Measurements from ENCODE around the gene METTL1. TPM values are rescaled to one million over a fixed set of nuclear protein-coding genes. Genes with fewer than 3 reads are reported as not detected.

Gene METTL1
- polyA plus RNA-seq, 4 donors, result 2.2 to 21.9 (median 11.6) TPM

GRCh38 chr12:57770734-57771133 is 1.2 kb downstream of the METTL1 start:
- H3K27me3 ChIP-seq (ENCODE audit: control insufficient read depth in 3 of 3, insufficient read depth in 3 of 3, low read length in 3 of 3), result peaks cover 3 to 20% (median 3%) of the 10 kb centered on the region in 3 donors
- FAIRE-seq (no peak), DNase-seq (no peak)
- H3K27ac ChIP-seq (ENCODE audit: low read depth in 1 of 3, low read length in 2 of 3), result no peak overlapping the region
- H3K4me3 ChIP-seq (ENCODE audit: low read depth in 1 of 3, low read length in 3 of 3), result no peak overlapping the region
- peaks cover 0 to 23% (median 0%) of the 10 kb centered on the region in 3 donors for H3K36me3 ChIP-seq (ENCODE audit: control insufficient read depth in 3 of 3, insufficient read depth in 2 of 3, low read depth in 1 of 3, low read length in 3 of 3)
- WGBS, 3 donors, result 78 to 86% (median 85%) methylated on average over 4 of the region's 4 CpGs
- H3K9me3 ChIP-seq (ENCODE audit: control insufficient read depth in 2 of 2, insufficient read depth in 1 of 2, low read depth in 1 of 2, low read length in 1 of 2), result no peaks in the 10 kb centered on the region
- H3K4me1 ChIP-seq (ENCODE audit: control insufficient read depth in 3 of 3, insufficient read depth in 2 of 3, low read depth in 1 of 3, low read length in 2 of 3), result peaks cover 0 to 26% (median 9%) of the 10 kb centered on the region in 3 donors

- no peak overlapping the region for H3K27ac ChIP-seq (ENCODE audit: low read depth in 1 of 3, low read length in 2 of 3)
- no peaks in the 10 kb centered on the region for H3K9me3 ChIP-seq (ENCODE audit: control insufficient read depth in 2 of 2, insufficient read depth in 1 of 2, low read depth in 1 of 2, low read length in 1 of 2)
- H3K4me1 ChIP-seq (ENCODE audit: control insufficient read depth in 3 of 3, insufficient read depth in 2 of 3, low read depth in 1 of 3, low read length in 2 of 3), result peaks cover 2 to 35% (median 9%) of the 10 kb centered on the region in 3 donors
- FAIRE-seq (no peak), DNase-seq (no peak)
- peaks cover 0 to 23% (median 0%) of the 10 kb centered on the region in 3 donors for H3K36me3 ChIP-seq (ENCODE audit: control insufficient read depth in 3 of 3, insufficient read depth in 2 of 3, low read depth in 1 of 3, low read length in 3 of 3)
- H3K27me3 ChIP-seq (ENCODE audit: control insufficient read depth in 3 of 3, insufficient read depth in 3 of 3, low read length in 3 of 3), result peaks cover 3 to 32% (median 3%) of the 10 kb centered on the region in 3 donors
- 97 to 99% (median 98%) methylated on average over 11 of the region's 11 CpGs for WGBS, 3 donors
- no peak overlapping the region for H3K4me3 ChIP-seq (ENCODE audit: low read depth in 1 of 3, low read length in 3 of 3)
Measured at GRCh38 chr12:57769594-57769993, 2.3 kb downstream of the METTL1 start.

DNA sequence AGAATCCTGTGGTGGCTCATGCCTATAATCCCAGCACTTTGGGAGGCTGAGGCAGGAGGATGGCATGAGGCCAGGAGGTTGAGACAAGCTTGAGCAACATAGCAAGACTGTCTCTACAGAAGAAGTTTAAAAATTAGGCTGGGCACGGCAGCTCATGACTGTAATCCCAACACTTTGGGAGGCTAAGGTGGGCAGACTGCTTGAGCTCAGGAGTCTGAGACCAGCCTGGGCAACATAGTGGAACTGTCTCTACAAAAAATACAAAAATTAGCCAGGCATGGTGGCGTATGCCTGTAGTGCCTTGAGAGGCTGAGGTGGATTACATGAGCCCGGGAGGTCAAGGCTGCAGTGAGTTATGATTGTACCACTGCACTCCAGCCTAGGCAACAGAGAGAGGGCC is 4.0 kb downstream of the METTL1 start:
- Histone ChIP-seq H3K4me1 (ENCODE audit: control insufficient read depth in 3 of 3, insufficient read depth in 2 of 3, low read depth in 1 of 3, low read length in 2 of 3) (peaks cover 2 to 40% (median 9%) of the 10 kb centered on the region in 3 donors), H3K9me3 (ENCODE audit: control insufficient read depth in 2 of 2, insufficient read depth in 1 of 2, low read depth in 1 of 2, low read length in 1 of 2) (no peaks in the 10 kb centered on the region), H3K27ac (ENCODE audit: low read depth in 1 of 3, low read length in 2 of 3) (no peak overlapping the region), H3K27me3 (ENCODE audit: control insufficient read depth in 3 of 3, insufficient read depth in 3 of 3, low read length in 3 of 3) (peaks cover 3 to 45% (median 10%) of the 10 kb centered on the region in 3 donors), H3K36me3 (ENCODE audit: control insufficient read depth in 3 of 3, insufficient read depth in 2 of 3, low read depth in 1 of 3, low read length in 3 of 3) (peaks cover 0 to 23% (median 0%) of the 10 kb centered on the region in 3 donors), H3K4me3 (ENCODE audit: low read depth in 1 of 3, low read length in 3 of 3) (no peak overlapping the region)
- WGBS, 3 donors, result 92 to 93% (median 92%) methylated on average over 3 of the region's 3 CpGs
- FAIRE-seq, result no peak
- DNase-seq, result no peak

DNA sequence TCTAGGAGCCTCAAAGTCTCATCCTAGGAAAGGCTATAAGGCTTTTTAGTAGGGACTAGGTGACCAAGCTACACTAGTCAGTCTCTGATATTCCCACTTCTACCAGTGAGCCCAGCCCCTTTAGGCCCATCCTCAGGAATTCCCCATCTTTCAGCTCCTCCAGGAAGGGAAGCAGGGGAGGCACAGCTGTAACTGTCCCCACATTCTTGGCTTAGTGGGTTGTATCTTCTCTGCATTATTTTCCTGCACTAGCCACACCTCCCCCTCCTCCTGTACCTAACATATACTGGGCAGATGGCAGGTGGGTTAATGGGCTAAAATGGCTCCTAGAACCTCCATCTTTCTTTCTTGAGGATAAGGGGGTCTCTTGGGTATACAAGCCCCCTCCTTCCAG is 4.6 kb downstream of the METTL1 start:
- Histone ChIP-seq H3K27me3 (ENCODE audit: control insufficient read depth in 3 of 3, insufficient read depth in 3 of 3, low read length in 3 of 3) (peaks cover 3 to 45% (median 10%) of the 10 kb centered on the region in 3 donors), H3K4me3 (ENCODE audit: low read depth in 1 of 3, low read length in 3 of 3) (no peak overlapping the region), H3K9me3 (ENCODE audit: control insufficient read depth in 2 of 2, insufficient read depth in 1 of 2, low read depth in 1 of 2, low read length in 1 of 2) (no peaks in the 10 kb centered on the region), H3K4me1 (ENCODE audit: control insufficient read depth in 3 of 3, insufficient read depth in 2 of 3, low read depth in 1 of 3, low read length in 2 of 3) (peaks cover 2 to 40% (median 9%) of the 10 kb centered on the region in 3 donors), H3K27ac (ENCODE audit: low read depth in 1 of 3, low read length in 2 of 3) (no peak overlapping the region), H3K36me3 (ENCODE audit: control insufficient read depth in 3 of 3, insufficient read depth in 2 of 3, low read depth in 1 of 3, low read length in 3 of 3) (peaks cover 0 to 23% (median 0%) of the 10 kb centered on the region in 3 donors)
- no peak for FAIRE-seq
- DNase-seq, result no peak

DNA sequence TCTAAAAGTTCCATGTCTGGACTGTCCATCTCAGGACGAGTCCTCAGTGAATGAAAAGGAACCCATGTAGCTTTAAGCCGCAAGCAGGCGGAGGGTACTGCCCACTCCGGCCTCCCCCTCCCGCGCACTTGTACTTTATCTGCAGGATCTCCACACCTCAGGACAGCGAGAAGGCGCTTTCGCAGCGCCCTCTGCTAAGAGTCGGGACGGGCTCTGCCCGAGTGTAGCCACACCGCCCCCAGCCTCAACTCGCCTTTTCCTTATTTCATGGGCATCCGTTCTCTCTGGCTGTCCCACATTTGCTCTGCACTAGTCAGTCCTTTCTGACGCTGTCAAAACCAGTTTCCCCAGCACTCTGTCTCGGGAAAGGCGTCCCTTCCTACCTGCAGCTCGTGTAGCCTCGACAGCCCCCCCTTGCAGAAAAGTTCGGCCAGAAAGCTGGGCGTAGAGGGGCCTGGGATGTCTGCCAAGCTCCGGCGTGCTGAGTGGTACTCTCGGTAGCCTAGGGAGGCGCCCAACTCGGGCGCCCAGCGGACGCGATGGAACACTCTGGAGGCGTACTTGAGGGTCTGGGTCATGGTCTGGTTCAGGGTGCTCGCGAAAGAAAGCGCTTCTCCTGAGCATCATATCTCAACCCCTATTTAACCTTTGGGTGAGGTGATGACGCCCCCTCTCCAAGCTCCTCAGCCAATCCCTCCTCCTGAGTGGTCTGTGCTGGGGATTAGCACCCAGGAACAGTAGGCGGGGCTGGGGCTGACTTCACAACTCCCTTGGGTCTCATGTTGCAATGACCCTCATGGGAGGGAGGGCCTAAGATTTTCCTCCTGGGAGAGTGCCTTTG is 5.2 kb downstream of the METTL1 start, which contains the start of gene CYP27B1:
Gene CYP27B1, minus strand, starts transcription at position 615 of the 841 bp plus-strand sequence. Its CDS starts 37 bp downstream, at position 578.
- Histone ChIP-seq H3K4me3 (ENCODE audit: low read depth in 1 of 3, low read length in 3 of 3) (peak within 1 kb of the TSS in 2 of 3 donors; percentile 34 to 51), H3K27me3 (ENCODE audit: control insufficient read depth in 3 of 3, insufficient read depth in 3 of 3, low read length in 3 of 3) (peaks cover 3 to 45% (median 10%) of the 10 kb centered on the region in 3 donors), H3K27ac (ENCODE audit: low read depth in 1 of 3, low read length in 2 of 3) (no peak within 1 kb of the TSS), H3K4me1 (ENCODE audit: control insufficient read depth in 3 of 3, insufficient read depth in 2 of 3, low read depth in 1 of 3, low read length in 2 of 3) (peaks cover 2 to 40% (median 9%) of the 10 kb centered on the region in 3 donors), H3K36me3 (ENCODE audit: control insufficient read depth in 3 of 3, insufficient read depth in 2 of 3, low read depth in 1 of 3, low read length in 3 of 3) (peaks cover 0 to 27% (median 0%) of the 10 kb centered on the region in 3 donors), H3K9me3 (ENCODE audit: control insufficient read depth in 2 of 2, insufficient read depth in 1 of 2, low read depth in 1 of 2, low read length in 1 of 2) (no peaks in the 10 kb centered on the region)
- no peak for DNase-seq
- no peak for FAIRE-seq
- WGBS, 3 donors, result 6 to 8% (median 7%) methylated on average over 35 to 38 of the region's 38 CpGs

DNA sequence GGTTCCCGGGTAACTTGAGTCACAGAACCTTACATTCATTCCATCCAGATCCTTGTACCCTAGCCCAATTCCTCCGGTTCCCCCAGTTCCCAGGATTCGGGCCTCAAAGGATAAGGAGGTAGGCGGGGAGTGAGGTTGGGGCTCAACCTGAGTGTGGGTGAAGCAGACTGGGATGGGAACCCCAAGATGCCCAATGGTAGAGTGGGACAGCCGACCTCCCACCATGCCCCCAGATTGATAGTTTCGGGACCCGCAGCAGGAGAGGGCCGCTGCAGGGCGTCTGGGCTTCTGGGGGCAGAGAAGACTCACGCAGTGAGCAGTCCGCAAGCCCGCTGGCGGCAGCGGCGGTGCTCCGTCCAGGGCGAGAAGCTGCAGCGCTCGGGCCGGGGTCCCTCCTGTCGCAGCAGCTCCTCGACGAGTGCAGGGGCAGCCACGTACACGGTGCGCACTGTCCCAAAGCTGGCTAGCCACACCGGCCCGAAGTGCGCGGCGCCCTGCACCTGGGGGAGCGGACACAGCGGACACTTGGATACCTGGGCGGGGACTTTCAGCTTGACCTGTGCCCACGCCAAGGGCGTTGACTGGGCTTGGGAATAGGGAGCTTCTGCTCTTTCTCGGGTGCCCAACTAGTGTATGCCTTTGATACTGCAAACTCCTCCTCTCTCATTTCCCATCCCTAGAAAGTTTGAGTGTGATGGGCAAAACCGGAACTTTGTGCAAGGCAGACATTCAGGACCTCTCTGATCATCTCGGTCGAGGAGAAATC is 6.0 kb downstream of the METTL1 start:
- FAIRE-seq, result no peak
- Histone ChIP-seq H3K9me3 (ENCODE audit: control insufficient read depth in 2 of 2, insufficient read depth in 1 of 2, low read depth in 1 of 2, low read length in 1 of 2) (no peaks in the 10 kb centered on the region), H3K4me1 (ENCODE audit: control insufficient read depth in 3 of 3, insufficient read depth in 2 of 3, low read depth in 1 of 3, low read length in 2 of 3) (peaks cover 2 to 32% (median 5%) of the 10 kb centered on the region in 3 donors), H3K27ac (ENCODE audit: low read depth in 1 of 3, low read length in 2 of 3) (no peak overlapping the region), H3K36me3 (ENCODE audit: control insufficient read depth in 3 of 3, insufficient read depth in 2 of 3, low read depth in 1 of 3, low read length in 3 of 3) (peaks cover 0 to 29% (median 0%) of the 10 kb centered on the region in 3 donors), H3K4me3 (ENCODE audit: low read depth in 1 of 3, low read length in 3 of 3) (peak overlapping the region in 2 of 3 donors; percentile 34 to 51), H3K27me3 (ENCODE audit: control insufficient read depth in 3 of 3, insufficient read depth in 3 of 3, low read length in 3 of 3) (peaks cover 3 to 45% (median 10%) of the 10 kb centered on the region in 3 donors)
- DNase-seq, result no peak
- WGBS, 3 donors, result 1 to 4% (median 3%) methylated on average over 39 to 40 of the region's 40 CpGs

DNA sequence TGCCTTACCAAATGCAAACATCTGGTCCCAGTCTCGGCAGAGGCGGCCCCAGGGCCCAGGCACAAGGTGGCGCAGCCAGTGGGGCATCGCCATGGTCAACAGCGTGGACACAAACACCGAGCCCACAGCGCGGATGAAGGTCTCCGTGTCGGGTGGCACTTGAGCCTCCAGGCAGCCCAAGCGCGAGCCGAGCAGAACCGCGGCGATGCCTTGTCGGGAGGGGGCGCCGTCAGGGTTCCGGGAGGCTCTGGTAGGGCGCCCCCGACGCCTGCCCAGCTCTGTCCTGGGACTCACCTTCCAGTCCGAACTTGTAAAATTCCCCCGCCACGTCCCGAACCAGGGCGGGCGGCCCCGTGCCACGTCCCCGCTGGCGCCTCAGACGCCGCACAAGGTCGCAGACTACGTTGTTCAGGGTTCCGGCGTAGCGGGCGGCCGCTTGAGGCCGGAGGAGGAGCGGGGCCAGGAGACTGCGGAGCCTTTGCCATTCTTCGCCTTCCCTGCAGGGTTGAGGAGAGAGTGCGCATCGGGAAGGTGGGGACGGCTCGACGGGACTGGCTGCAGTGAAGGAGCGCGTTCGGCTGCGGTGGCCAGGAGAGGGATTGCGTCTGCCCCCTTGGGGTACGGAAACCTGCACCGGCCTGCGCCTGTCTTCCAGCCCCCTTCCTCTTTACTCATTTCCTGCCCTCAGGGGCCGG is 6.8 kb downstream of the METTL1 start:
- no peak overlapping the region for H3K27ac ChIP-seq (ENCODE audit: low read depth in 1 of 3, low read length in 2 of 3)
- peaks cover 0 to 24% (median 0%) of the 10 kb centered on the region in 3 donors for H3K36me3 ChIP-seq (ENCODE audit: control insufficient read depth in 3 of 3, insufficient read depth in 2 of 3, low read depth in 1 of 3, low read length in 3 of 3)
- DNase-seq (peak in 1 of 2 donors; percentile 66), FAIRE-seq (no peak)
- H3K4me3 ChIP-seq (ENCODE audit: low read depth in 1 of 3, low read length in 3 of 3), result peak overlapping the region; percentile 34 to 51 (median 43)
- peaks cover 2 to 28% (median 5%) of the 10 kb centered on the region in 3 donors for H3K4me1 ChIP-seq (ENCODE audit: control insufficient read depth in 3 of 3, insufficient read depth in 2 of 3, low read depth in 1 of 3, low read length in 2 of 3)
- WGBS, 3 donors, result 1% methylated on average over 57 to 60 of the region's 60 CpGs
- H3K27me3 ChIP-seq (ENCODE audit: control insufficient read depth in 3 of 3, insufficient read depth in 3 of 3, low read length in 3 of 3), result peaks cover 3 to 45% (median 10%) of the 10 kb centered on the region in 3 donors
- H3K9me3 ChIP-seq (ENCODE audit: control insufficient read depth in 2 of 2, insufficient read depth in 1 of 2, low read depth in 1 of 2, low read length in 1 of 2), result no peaks in the 10 kb centered on the region

GRCh38 chr12:57764662-57765002 is 7.3 kb downstream of the METTL1 start:
- Histone ChIP-seq H3K9me3 (ENCODE audit: control insufficient read depth in 2 of 2, insufficient read depth in 1 of 2, low read depth in 1 of 2, low read length in 1 of 2) (no peaks in the 10 kb centered on the region), H3K4me3 (ENCODE audit: low read depth in 1 of 3, low read length in 3 of 3) (peak overlapping the region in 2 of 3 donors; percentile 34 to 51), H3K36me3 (ENCODE audit: control insufficient read depth in 3 of 3, insufficient read depth in 2 of 3, low read depth in 1 of 3, low read length in 3 of 3) (peaks cover 0 to 21% (median 0%) of the 10 kb centered on the region in 3 donors), H3K27me3 (ENCODE audit: control insufficient read depth in 3 of 3, insufficient read depth in 3 of 3, low read length in 3 of 3) (peaks cover 3 to 45% (median 10%) of the 10 kb centered on the region in 3 donors), H3K27ac (ENCODE audit: low read depth in 1 of 3, low read length in 2 of 3) (no peak overlapping the region), H3K4me1 (ENCODE audit: control insufficient read depth in 3 of 3, insufficient read depth in 2 of 3, low read depth in 1 of 3, low read length in 2 of 3) (peaks cover 2 to 28% (median 5%) of the 10 kb centered on the region in 3 donors)
- FAIRE-seq (no peak), DNase-seq (peak; percentile 49 to 60)
- WGBS, 3 donors, result 13 to 16% (median 15%) methylated on average over 17 of the region's 17 CpGs
